ENCODE measurements around the gene MARK4.

GRCh38 chr19:45265375-45265774 lies 14.3 kb downstream of the MARK4 start:
- TF ChIP-seq, protein P1, sequence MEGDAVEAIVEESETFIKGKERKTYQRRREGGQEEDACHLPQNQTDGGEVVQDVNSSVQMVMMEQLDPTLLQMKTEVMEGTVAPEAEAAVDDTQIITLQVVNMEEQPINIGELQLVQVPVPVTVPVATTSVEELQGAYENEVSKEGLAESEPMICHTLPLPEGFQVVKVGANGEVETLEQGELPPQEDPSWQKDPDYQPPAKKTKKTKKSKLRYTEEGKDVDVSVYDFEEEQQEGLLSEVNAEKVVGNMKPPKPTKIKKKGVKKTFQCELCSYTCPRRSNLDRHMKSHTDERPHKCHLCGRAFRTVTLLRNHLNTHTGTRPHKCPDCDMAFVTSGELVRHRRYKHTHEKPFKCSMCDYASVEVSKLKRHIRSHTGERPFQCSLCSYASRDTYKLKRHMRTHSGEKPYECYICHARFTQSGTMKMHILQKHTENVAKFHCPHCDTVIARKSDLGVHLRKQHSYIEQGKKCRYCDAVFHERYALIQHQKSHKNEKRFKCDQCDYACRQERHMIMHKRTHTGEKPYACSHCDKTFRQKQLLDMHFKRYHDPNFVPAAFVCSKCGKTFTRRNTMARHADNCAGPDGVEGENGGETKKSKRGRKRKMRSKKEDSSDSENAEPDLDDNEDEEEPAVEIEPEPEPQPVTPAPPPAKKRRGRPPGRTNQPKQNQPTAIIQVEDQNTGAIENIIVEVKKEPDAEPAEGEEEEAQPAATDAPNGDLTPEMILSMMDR (IDR thresholded peaks at IDR 0.05), result no peak
- no peak for TF ChIP-seq POLR2A (IDR thresholded peaks at IDR 0.05)
